Peyer's patch (tissue), 4 donors: ENCODE results near the gene BRICD5.

Source experiments
- POLR2A ChIP-seq, 2 donors: fragments of 450-650 bp; IDR thresholded peaks; one replicate each; pipeline ENCODE4 v1.5.1; 2017; ENCODE audit warnings: antibody characterized with exemption in 2 of 2, mild to moderate bottlenecking in 2 of 2, moderate library complexity in 2 of 2
- TF ChIP-seq, protein P1 (sequence below), 6 experiments: fragments of 450-650 bp in 4 of 6; fragments of 200-600 bp in 2 of 6; sonication (generic) in 1 of 6; IDR thresholded peaks; one replicate each; pipeline ENCODE4 v1.5.1; 2017 to 2019; ENCODE audit warnings: antibody characterized with exemption in 6 of 6, mild to moderate bottlenecking in 3 of 6, moderate library complexity in 1 of 6

GRCh38 chr16:2183671-2184070 is 27.0 kb downstream of the BRICD5 start:
- TF ChIP-seq, protein P1, sequence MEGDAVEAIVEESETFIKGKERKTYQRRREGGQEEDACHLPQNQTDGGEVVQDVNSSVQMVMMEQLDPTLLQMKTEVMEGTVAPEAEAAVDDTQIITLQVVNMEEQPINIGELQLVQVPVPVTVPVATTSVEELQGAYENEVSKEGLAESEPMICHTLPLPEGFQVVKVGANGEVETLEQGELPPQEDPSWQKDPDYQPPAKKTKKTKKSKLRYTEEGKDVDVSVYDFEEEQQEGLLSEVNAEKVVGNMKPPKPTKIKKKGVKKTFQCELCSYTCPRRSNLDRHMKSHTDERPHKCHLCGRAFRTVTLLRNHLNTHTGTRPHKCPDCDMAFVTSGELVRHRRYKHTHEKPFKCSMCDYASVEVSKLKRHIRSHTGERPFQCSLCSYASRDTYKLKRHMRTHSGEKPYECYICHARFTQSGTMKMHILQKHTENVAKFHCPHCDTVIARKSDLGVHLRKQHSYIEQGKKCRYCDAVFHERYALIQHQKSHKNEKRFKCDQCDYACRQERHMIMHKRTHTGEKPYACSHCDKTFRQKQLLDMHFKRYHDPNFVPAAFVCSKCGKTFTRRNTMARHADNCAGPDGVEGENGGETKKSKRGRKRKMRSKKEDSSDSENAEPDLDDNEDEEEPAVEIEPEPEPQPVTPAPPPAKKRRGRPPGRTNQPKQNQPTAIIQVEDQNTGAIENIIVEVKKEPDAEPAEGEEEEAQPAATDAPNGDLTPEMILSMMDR (IDR thresholded peaks at IDR 0.05): no peak
- TF ChIP-seq POLR2A (IDR thresholded peaks at IDR 0.05): no peak
